NOMO-1 treated with dmso at 0.1 percent for 144 hours (cell line): ENCODE results near the gene EIF3M.
"Not testable (repeated sequence)": the region's sequence is repeated elsewhere in the genome, so short reads cannot be mapped to it uniquely, and the experiment has no call there.

Experiments
- DNase-seq: peaks from one replicate; lab custom pipeline; 2025; ENCODE audit not compliant: unreplicated experiment; lab: John Stamatoyannopoulos, UW

EIF3M gene

DNA sequence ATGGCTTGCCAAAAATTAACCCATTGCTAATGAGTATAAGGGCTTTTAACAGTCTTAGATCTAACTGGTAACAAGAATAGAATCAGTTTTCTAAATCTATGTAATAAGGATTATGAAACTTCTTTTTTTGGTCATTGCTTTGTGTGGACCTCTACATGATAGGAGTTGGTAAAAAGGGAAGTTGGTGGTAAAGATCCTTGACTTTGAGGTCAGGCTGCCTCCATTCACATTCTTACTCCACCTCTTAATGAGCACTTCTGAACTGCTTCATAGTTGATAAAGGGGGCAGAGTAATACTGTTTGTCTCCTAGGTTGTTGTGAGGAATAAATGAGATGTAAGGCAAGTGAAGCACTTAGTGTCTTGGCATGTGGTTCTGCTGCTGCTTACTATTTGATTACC is 10.6 kb downstream of the EIF3M start:
- DNase-seq: peak; percentile 76

DNA sequence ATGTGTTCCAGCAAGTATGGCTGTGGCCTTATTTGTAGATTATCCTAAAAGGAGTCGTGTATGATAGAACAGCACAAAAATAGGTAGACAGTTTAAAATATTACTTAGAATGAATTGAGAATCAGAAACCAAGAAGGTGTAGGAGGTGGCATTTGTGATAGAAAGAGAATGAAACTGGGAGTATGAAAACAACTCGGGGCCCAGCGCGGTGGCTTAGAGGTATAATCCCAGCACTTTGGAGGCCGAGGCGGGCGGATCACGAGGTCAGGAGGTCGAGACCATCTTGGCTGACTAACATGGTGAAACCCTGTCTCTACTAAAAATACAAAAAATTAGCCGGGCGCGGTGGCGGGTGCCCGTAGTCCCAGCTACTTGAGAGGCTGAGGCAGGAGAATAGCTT is 12.5 kb downstream of the EIF3M start:
- not testable (repeated sequence) for DNase-seq

DNA sequence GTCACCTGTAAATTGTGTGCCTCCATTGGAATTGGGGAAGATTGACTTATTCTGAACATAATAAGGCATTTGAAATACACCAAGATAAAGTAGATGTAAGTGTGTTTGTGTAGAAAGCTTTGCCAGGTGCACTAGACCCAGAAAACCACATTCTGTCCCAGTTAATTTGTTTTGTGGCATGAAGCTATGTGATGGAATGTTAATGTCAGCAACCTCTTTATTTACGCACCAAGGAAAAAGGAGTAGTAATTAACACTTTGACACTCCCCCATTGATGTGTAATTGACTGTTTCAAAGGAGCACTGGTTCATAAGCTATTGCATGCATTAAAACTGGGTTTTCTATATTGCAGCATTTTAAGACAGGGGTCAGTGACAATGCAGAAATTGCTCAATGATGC is 14.3 kb downstream of the EIF3M start:
- no peak for DNase-seq

DNA sequence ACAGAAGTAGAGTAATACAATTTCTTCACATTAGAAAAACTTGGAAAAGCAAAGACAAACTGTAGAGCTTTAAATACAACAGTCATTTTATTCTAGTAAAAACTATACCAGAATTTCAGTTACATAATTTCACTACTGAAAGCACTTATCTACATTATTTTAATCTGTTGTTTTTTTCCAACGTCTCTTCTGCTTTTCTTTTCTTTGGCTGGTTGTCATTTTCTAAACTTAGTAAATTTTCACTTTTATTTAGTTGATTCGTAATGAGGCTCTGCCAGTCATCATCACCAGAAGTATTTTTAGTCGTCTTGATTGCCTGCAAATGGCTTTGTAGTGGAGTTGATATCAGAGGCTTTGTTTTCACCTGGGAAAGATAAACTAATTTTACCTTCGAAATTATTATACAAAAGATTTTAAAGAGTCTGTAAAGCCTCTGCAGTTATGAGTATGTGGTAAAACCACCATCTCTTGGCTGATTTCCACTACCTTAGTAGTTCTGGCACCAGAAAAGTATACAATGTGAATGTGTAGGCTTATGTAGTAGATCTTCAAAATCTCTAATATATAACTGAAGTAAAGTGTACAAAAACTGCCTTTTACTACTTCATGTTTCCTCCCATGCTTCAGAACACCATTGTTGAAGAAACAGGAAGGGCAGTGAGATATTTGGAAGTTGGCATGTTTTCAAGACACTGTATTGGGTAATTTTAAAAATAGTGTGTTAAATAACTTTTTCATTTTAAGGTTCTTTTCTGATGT is 19.2 kb downstream of the EIF3M start:
- DNase-seq: no peak

DNA sequence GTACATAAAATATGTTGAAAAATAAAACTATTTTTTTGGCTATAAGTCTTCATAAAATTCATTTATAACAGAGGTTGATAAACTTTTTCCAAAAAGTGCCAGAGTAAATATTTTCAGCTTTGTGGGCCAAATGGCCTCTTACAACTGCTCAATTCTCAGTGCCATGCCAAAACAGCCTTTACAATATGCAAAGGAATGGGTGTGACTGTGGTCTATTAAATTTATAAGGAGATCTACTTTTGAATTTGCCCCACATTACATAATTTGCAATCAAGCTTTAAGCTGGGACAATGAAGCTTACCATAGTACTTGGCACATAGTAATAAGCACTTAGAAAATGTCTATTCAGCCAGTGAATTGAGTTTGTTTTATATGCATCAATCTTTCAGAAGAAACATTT is 22.6 kb downstream of the EIF3M start:
- DNase-seq: no peak

DNA sequence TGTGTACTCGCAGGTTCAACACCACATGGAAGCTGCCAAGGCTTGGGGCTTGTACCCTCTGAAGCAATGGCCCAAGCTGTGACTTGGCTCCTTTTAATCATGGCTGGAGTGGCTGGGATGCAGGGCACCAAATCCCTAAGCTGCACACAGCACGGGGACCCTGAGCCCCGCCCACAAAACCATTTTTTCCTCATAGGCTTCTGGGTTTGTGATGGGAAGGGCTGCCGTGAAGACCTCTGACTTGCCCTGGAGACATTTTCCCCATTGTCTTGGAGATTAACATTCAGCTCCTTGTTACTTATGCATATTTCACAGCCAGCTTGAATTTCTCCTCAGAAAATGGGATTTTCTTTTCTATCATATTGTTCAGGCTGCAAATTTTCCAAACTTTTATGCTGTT is 25.2 kb downstream of the EIF3M start:
- not testable (repeated sequence) for DNase-seq

DNA sequence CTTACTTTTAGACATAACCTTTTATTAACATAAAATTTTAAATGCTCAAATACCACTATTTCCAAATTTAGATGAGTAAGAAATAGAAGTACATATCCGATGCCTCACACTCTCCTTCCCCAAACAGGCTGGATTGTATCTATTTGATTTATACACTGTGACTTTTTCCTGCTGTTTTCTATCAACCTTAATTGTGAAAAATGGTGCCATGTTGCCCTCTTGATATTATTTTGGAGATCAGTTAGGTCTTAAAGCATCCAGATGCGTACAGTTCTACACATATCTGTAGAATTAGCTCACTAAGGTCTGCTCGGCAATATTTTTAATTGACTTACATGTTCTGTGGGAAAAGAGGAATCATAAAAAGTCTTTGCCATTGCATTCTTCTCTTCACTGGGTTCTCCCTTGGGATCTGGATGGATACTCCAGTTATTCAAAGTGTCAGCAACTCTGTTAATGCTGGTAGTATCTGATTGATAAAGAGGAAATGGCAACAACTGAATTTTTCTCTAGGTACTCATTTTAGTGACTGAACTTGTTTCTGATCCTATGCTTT is 27.2 kb downstream of the EIF3M start:
- no peak for DNase-seq

DNA sequence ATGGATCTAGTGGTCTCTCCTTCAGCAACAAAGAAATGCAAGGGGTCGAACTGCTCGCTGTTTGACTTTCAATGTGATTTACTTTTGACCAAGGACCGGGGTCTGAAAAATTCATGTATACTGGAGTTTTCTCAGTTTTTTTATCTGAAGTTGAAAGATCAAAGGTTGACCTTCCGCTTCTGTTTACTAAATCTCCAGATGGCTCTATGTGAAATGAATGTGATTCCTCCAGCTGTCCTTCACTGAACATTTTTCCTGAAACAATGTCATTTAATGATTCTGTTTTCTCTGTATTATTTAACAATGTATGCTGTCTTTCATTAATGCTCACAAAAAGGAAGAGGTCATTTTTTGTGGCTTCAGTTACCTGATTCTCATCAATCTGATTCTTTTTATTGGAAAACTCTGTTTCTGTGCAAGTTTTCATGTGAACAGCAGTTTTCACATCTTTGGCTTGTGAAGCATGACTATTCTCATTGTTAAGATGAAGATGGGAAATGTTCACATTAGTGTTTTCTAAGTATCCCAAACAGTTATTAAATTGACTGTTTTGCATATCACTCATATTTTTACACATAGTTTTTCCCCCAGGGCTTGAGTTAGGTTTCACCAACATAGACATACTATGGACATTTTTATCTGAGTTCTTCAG is 30.0 kb downstream of the EIF3M start:
- DNase-seq: no peak

DNA sequence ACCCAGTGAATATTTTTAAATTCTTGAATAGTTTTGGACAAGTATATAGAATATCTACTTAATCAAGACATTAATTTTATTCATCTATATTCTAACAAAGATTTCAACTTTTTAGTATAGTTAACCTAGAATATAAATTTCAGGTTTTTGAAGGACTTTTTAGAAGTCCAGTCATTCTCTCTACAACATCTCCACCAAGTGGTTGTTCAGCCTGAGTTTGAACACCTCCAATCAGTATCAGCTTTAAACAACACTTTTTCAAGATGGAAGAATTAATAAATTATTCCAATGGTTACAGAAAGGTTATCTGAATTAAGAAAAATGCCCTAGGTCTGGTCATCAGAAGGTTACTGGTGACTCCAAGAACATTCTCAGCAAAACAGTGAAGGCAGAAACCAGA is 31.8 kb downstream of the EIF3M start:
- no peak for DNase-seq

DNA sequence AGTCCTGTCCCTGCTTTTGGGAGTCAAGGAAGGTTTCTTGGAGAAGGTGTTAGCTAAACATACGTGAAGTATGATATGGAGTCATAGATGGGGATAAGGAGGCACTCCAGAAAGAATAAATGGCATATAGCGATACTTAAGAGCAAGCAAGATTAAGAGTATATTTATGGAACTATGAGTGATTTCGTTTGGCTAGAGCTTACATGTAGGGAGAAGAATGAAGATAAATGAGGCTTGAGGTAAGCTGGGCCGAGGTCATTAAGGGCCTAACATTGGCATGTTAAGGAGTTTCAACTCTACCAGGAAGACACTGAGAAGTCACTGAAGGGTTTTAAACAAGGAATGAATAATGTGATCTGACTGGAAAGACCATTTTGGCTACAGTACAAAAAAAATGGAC is 33.3 kb downstream of the EIF3M start:
- no peak for DNase-seq

DNA sequence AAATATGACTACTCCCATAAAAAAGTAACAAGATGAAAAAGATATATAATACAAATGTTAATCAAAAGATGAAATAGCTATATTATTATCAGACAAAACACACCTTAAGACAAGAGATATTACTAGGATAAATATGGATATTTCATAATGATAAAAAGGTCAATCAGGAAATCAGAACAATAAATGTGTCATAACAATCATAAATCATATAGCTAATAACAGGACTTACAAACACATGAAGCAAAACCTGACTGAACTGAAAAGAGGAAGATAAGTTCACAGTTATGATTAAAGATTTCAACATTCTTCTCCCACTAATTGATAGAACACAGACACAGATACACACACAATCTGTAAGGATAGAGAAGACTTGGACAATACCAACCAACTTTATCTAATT is 47.2 kb downstream of the EIF3M start:
- DNase-seq: peak; percentile 44

DNA sequence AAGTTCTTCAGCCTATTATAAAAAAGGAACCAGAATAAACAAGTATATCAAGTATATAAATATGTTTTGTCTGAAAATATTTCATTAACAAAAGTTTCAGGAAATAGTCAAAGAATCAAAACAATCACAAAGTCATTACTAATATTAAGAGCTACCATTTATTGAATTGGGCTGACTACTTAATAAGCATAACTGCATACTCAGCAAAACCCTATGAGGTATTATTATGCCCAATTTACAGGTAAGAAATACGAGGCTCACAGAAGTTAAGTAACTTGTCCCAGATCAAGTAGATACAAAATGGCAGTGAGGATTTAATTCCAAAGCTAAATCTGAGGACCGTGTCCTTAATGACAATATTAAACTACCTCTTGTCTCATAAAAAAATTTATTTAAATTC is 52.2 kb downstream of the EIF3M start:
- no peak for DNase-seq

DNA sequence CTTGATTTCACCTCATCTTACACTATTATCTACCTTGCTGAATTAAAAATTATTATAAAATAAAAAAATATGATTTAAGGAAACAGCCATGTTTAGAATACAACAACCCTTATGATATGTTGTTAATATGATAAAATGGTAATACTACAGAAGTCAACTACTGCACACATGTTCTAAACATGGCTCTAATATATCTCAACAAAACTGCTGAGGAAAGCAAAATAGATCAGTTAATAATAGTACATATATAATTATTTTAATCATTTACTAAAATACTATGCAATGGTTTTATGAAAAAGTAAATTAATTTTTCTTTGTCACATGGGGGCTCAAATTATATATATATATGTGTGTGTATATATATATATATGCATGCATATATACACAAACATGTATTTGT is 57.7 kb downstream of the EIF3M start:
- DNase-seq: no peak

DNA sequence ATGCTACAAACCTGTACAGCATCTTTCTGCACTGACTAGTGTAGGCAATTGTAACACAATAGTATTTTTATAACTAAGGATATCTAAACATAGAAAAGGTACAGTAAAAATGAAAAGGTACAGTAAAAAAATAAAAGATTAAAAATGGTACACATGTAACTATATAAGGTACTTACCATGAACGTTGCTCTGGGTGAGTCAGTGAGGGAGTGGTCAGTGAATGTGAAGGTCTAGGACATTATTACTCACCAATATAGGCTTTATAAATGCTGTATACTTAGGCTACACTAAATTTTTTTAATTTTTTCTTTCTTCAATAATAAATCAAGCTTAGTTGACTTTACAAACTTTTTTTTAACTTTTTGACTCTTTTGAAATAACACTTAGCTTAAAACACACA is 59.9 kb downstream of the EIF3M start:
- no peak for DNase-seq
